SH-SY5Y (cell line): ENCODE measurements around the gene HERC2.
"Not testable (repeated sequence)": the region's sequence is repeated elsewhere in the genome, so short reads cannot be mapped to it uniquely, and the experiment has no call there.

Source experiments
- GATA2 ChIP-seq: IDR thresholded peaks from 2 replicates; pipeline ENCODE4 v1.6.1; 2011; ENCODE audit warnings: mild to moderate bottlenecking, low read depth, low read length
- GATA3 ChIP-seq: IDR thresholded peaks from 2 replicates; pipeline ENCODE4 v1.6.1; 2011; ENCODE audit warnings: low read depth, mild to moderate bottlenecking, low read length, moderate library complexity

DNA sequence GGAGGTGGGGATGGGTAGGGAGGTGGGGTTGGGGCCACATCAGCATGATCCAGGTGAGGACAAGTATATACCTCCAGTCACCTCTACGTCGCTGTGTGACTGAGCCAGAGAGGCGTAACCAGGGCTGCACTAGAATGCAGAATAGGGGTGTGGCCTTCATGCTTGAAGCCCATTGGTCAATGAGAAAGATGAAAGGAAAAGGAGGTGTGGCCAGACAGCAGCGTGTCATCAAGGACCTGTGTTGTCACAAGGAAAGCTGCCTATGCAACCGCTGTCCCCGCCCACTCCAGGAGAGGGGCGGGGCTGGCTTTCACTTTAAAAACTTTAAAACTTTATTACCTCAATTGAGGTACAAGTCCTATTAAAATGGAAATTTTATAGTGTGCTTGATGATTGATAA lies 36.0 kb upstream of the HERC2 start, which contains the start of gene GOLGA6L24:
- not testable (repeated sequence) for TF ChIP-seq GATA2, GATA3
